ENCODE data around the gene MINPP1.
"Not testable (repeated sequence)": the region's sequence is repeated elsewhere in the genome, so short reads cannot be mapped to it uniquely, and the experiment has no call there.

MINPP1 gene

GRCh38 chr10:87504640-87505365, at the start of gene MINPP1:
Gene MINPP1, plus strand, starts transcription at chr10:87504893. Its CDS starts 23 bp downstream, at chr10:87504916.
- peak; percentile 2 for TF ChIP-seq CTCF (IDR thresholded peaks at IDR 0.05; ENCODE audit: low read depth, low read length, missing control alignments)
- in situ Hi-C loops (cut with HindIII; ENCODE audit: low pct_ligation_motif_present, low sequenced_read_pairs): no loop called here
- Histone ChIP-seq H3K27me3 (replicated peaks) (no peaks in the 10 kb centered on the region), H3K36me3 (replicated peaks) (peaks cover 2% of the 10 kb centered on the region), H3K4me3 (ENCODE audit: low read depth, low read length) (peak within 1 kb of the TSS; percentile 92), H3K27ac (peak within 1 kb of the TSS; percentile 71)
- DNase-seq: peak; percentile 83

GRCh38 chr10:87456586-87457220, 48.0 kb upstream of the MINPP1 start:
- in situ Hi-C loops (cut with HindIII; ENCODE audit: low pct_ligation_motif_present, low sequenced_read_pairs): not testable (repeated sequence)

GRCh38 chr10:87461751-87462150, 42.9 kb upstream of the MINPP1 start:
- in situ Hi-C loops (cut with HindIII; ENCODE audit: low pct_ligation_motif_present, low sequenced_read_pairs); H3K27me3 ChIP-seq (replicated peaks); H3K27ac ChIP-seq; H3K4me3 ChIP-seq (ENCODE audit: low read depth, low read length); H3K36me3 ChIP-seq (replicated peaks); DNase-seq: not testable (repeated sequence)

More at GRCh38 chr10:87456586-87457220, 48.0 kb upstream of the MINPP1 start:
- not testable (repeated sequence) for DNase-seq; H3K27me3 ChIP-seq (replicated peaks); H3K36me3 ChIP-seq (replicated peaks); H3K4me3 ChIP-seq (ENCODE audit: low read depth, low read length); H3K27ac ChIP-seq

GRCh38 chr10:87466849-87467248, 37.8 kb upstream of the MINPP1 start:
- H3K36me3 ChIP-seq (replicated peaks); H3K4me3 ChIP-seq (ENCODE audit: low read depth, low read length); DNase-seq; H3K27ac ChIP-seq; H3K27me3 ChIP-seq (replicated peaks); in situ Hi-C loops (cut with HindIII; ENCODE audit: low pct_ligation_motif_present, low sequenced_read_pairs): not testable (repeated sequence)

- H3K27ac ChIP-seq; DNase-seq; H3K4me3 ChIP-seq (ENCODE audit: low read depth, low read length); in situ Hi-C loops (cut with HindIII; ENCODE audit: low pct_ligation_motif_present, low sequenced_read_pairs); H3K27me3 ChIP-seq (replicated peaks); H3K36me3 ChIP-seq (replicated peaks): not testable (repeated sequence)
Measured at GRCh38 chr10:87488733-87489132, 16.0 kb upstream of the MINPP1 start.

- H3K27me3 ChIP-seq (replicated peaks); DNase-seq; H3K36me3 ChIP-seq (replicated peaks); H3K4me3 ChIP-seq (ENCODE audit: low read depth, low read length); in situ Hi-C loops (cut with HindIII; ENCODE audit: low pct_ligation_motif_present, low sequenced_read_pairs); H3K27ac ChIP-seq: not testable (repeated sequence)
Measured at GRCh38 chr10:87490285-87490684, 14.4 kb upstream of the MINPP1 start.

GRCh38 chr10:87492450-87492849, 12.2 kb upstream of the MINPP1 start:
- H3K27ac ChIP-seq; DNase-seq; H3K4me3 ChIP-seq (ENCODE audit: low read depth, low read length); in situ Hi-C loops (cut with HindIII; ENCODE audit: low pct_ligation_motif_present, low sequenced_read_pairs); H3K27me3 ChIP-seq (replicated peaks); H3K36me3 ChIP-seq (replicated peaks): not testable (repeated sequence)

- H3K36me3 ChIP-seq (replicated peaks); H3K27me3 ChIP-seq (replicated peaks); in situ Hi-C loops (cut with HindIII; ENCODE audit: low pct_ligation_motif_present, low sequenced_read_pairs); H3K4me3 ChIP-seq (ENCODE audit: low read depth, low read length); H3K27ac ChIP-seq; DNase-seq: not testable (repeated sequence)
Measured at GRCh38 chr10:87495446-87495845, 9.2 kb upstream of the MINPP1 start.

GRCh38 chr10:87497386-87497785, 7.3 kb upstream of the MINPP1 start:
- H3K4me3 ChIP-seq (ENCODE audit: low read depth, low read length); DNase-seq; H3K27me3 ChIP-seq (replicated peaks); H3K36me3 ChIP-seq (replicated peaks); in situ Hi-C loops (cut with HindIII; ENCODE audit: low pct_ligation_motif_present, low sequenced_read_pairs); H3K27ac ChIP-seq: not testable (repeated sequence)

- H3K27ac ChIP-seq; H3K36me3 ChIP-seq (replicated peaks); H3K27me3 ChIP-seq (replicated peaks); in situ Hi-C loops (cut with HindIII; ENCODE audit: low pct_ligation_motif_present, low sequenced_read_pairs); H3K4me3 ChIP-seq (ENCODE audit: low read depth, low read length); DNase-seq: not testable (repeated sequence)
Measured at GRCh38 chr10:87498106-87498789, 6.4 kb upstream of the MINPP1 start.
